ENCODE data around the gene UBC. TPM values are rescaled to one million over a fixed set of nuclear protein-coding genes. Genes with fewer than 3 reads are reported as not detected.
A peak's percentile ranks its signal among the peaks of the same experiment; 100 is the strongest.

Gene UBC
- total and polyA plus RNA-seq, 9 of the 15 experiments (the other 6 are each of a cell fraction or from before 2014, with no cell fraction given) = 533 to 1,153 (median 813) TPM

DNA sequence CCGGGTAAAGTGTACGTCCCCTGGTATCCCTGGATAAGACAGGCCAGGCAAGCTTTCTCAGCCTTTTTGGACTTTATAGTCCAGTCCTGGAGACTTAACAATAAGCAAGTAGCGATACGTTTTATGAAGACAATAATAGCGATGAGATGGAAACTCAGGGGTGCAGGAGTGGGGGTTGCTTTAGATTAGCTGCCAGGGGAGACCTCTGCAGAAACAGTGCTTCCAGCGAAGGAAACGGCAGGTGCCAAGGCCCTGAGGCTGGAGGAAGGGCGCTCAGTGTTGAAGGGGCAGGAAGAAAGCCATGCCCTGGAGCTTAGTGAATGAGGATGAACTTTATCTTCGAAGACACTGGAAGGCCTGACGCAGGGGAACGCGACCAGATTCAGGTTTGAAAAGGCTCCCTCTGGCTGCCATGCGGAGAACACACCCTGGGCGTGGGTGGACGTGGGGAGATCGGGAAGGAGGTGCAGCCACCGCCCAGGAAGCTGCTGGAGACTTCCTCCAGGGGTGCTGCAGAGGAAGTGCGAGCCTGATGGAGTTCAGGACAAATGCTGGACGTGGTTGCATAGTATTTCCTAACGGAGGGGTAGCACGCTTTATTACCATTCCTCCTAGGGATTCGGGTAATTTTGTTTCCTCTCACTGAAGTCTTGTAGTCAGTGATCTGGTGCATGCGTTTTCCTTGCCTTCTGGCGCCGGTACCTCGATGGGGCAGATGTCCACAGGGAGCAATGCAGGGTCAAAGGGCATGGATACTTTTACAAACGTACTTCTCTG, 26.1 kb upstream of the UBC start (continued):
- peak in 1 of 2 experiments; percentile 90; a peak in 2 of 3 replicates for TF ChIP-seq CBX3 (IDR thresholded peaks at IDR 0.05; ENCODE audit: borderline replicate concordance in 1 of 2, low read length in 2 of 2)
- TF ChIP-seq ZNF780A (CRISPR knock-in tag; IDR thresholded peaks at IDR 0.05) = peak; percentile 78; the same call in 1 of the 2 replicates
- peak; percentile 84; the same call in 1 of the 2 replicates for TF ChIP-seq SREBF1 (IDR thresholded peaks at IDR 0.05; ENCODE audit: borderline replicate concordance, low read depth, low read length)
- TF ChIP-seq ATF1 (CRISPR knock-in tag; IDR thresholded peaks at IDR 0.05) = no peak
- peak; percentile 85 for TF ChIP-seq ATF1 (tag; IDR thresholded peaks at IDR 0.05)
- peak; percentile 57 for TF ChIP-seq TEAD4 (IDR thresholded peaks at IDR 0.05; ENCODE audit: low read length)
- TF ChIP-seq TEAD4 (CRISPR knock-in tag; IDR thresholded peaks at IDR 0.05; ENCODE audit: borderline replicate concordance) = no peak
- peak; percentile 80 for TF ChIP-seq SOX6 (IDR thresholded peaks at IDR 0.05)
- no peak for TF ChIP-seq FOXK1 (CRISPR knock-in tag; IDR thresholded peaks at IDR 0.05; ENCODE audit: borderline replicate concordance)
- TF ChIP-seq, protein P1, sequence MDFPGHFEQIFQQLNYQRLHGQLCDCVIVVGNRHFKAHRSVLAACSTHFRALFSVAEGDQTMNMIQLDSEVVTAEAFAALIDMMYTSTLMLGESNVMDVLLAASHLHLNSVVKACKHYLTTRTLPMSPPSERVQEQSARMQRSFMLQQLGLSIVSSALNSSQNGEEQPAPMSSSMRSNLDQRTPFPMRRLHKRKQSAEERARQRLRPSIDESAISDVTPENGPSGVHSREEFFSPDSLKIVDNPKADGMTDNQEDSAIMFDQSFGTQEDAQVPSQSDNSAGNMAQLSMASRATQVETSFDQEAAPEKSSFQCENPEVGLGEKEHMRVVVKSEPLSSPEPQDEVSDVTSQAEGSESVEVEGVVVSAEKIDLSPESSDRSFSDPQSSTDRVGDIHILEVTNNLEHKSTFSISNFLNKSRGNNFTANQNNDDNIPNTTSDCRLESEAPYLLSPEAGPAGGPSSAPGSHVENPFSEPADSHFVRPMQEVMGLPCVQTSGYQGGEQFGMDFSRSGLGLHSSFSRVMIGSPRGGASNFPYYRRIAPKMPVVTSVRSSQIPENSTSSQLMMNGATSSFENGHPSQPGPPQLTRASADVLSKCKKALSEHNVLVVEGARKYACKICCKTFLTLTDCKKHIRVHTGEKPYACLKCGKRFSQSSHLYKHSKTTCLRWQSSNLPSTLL (IDR thresholded peaks at IDR 0.05) = no peak
- TF ChIP-seq, protein P2, sequence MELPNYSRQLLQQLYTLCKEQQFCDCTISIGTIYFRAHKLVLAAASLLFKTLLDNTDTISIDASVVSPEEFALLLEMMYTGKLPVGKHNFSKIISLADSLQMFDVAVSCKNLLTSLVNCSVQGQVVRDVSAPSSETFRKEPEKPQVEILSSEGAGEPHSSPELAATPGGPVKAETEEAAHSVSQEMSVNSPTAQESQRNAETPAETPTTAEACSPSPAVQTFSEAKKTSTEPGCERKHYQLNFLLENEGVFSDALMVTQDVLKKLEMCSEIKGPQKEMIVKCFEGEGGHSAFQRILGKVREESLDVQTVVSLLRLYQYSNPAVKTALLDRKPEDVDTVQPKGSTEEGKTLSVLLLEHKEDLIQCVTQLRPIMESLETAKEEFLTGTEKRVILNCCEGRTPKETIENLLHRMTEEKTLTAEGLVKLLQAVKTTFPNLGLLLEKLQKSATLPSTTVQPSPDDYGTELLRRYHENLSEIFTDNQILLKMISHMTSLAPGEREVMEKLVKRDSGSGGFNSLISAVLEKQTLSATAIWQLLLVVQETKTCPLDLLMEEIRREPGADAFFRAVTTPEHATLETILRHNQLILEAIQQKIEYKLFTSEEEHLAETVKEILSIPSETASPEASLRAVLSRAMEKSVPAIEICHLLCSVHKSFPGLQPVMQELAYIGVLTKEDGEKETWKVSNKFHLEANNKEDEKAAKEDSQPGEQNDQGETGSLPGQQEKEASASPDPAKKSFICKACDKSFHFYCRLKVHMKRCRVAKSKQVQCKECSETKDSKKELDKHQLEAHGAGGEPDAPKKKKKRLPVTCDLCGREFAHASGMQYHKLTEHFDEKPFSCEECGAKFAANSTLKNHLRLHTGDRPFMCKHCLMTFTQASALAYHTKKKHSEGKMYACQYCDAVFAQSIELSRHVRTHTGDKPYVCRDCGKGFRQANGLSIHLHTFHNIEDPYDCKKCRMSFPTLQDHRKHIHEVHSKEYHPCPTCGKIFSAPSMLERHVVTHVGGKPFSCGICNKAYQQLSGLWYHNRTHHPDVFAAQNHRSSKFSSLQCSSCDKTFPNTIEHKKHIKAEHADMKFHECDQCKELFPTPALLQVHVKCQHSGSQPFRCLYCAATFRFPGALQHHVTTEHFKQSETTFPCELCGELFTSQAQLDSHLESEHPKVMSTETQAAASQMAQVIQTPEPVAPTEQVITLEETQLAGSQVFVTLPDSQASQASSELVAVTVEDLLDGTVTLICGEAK (IDR thresholded peaks at IDR 0.05) = peak; percentile 81
- TF ChIP-seq, protein P2 (CRISPR knock-in tag; IDR thresholded peaks at IDR 0.05) = no peak
- TF ChIP-seq, protein P3, sequence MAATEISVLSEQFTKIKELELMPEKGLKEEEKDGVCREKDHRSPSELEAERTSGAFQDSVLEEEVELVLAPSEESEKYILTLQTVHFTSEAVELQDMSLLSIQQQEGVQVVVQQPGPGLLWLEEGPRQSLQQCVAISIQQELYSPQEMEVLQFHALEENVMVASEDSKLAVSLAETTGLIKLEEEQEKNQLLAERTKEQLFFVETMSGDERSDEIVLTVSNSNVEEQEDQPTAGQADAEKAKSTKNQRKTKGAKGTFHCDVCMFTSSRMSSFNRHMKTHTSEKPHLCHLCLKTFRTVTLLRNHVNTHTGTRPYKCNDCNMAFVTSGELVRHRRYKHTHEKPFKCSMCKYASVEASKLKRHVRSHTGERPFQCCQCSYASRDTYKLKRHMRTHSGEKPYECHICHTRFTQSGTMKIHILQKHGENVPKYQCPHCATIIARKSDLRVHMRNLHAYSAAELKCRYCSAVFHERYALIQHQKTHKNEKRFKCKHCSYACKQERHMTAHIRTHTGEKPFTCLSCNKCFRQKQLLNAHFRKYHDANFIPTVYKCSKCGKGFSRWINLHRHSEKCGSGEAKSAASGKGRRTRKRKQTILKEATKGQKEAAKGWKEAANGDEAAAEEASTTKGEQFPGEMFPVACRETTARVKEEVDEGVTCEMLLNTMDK (IDR thresholded peaks at IDR 0.05; ENCODE audit: borderline replicate concordance, insufficient read depth, low read depth, low read length, poor library complexity, severe bottlenecking) = peak; percentile 83
- TF ChIP-seq NONO (IDR thresholded peaks at IDR 0.05; ENCODE audit: low read depth in 2 of 2, low read length in 1 of 2) = no peak

All from K562 (cell line).